HG02938 (cell line): ENCODE results near the gene VASN.
"Not testable (repeated sequence)": the region's sequence is repeated elsewhere in the genome, so short reads cannot be mapped to it uniquely, and the experiment has no call there.

Source experiments
- ATAC-seq: cut with Tn5 transposase; IDR thresholded peaks from one replicate; pipeline ENCODE4 v1.9.1; 2021; ENCODE audit warnings: mild to moderate bottlenecking, moderate library complexity; ENCODE audit not compliant: unreplicated experiment

VASN gene

DNA sequence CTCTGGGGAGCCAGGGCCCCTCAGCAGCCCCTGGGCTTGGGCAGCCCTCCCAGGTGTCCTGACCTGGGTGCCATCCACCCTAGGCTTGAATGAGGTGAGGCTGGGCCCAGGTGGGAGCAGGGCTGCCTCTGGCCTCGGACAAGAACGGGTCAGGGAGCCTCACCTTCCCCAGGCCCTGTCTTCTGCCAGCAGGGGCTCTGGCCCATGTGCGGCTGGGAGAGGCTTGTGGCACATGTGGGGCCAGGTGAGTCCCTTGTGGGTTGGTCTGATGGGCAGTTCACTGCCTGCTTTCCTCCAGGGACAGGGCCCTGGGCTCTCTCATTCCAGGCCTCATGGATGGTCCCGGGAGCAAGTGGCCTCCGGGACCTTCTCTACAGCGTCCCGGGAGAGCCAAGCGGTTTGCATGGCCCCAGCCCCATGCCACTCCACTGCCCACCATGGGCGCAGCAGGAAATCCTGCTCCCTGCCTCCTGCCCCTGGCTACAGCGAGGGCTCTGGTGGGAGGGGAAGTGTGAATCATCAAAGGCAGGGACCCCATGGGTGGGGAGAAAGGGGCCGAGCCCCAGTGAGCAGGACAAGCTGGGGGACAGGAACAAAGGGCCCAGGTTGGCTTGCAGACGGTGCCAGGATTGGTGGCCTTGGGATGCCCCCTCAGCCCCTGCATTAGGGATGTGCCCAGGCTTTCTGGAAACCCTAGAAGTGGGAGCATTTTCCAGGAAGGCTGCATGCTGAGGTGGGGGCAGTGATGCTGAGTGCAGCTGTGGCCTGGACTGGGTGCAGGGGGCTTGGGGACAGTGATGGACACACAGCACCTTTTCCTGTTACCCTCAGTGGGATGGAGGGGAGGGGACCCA lies 12.2 kb downstream of the VASN start:
- ATAC-seq, result no peak

DNA sequence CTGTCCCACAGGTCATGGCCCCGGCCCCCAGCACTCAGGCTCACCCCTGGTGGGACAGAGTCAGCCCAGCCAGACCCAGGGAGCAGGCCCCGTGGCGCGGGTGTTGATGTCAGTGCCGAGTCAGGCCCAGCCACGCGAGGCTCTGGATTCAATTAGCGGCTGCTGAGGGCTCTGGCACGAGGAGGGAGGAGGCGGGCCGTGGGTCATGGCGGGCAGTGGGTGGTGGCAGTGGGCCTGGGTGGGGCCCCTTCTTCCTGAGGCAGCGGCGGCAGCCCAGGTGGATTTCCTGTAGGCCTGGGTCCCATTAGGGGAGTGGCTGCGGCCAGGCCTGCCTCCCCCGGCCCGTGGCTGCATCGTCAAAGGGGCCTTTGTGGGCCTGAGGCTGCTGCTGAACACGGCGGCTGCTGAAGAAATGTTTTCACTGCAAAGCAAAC lies 12.9 kb downstream of the VASN start:
- ATAC-seq, result no peak

DNA sequence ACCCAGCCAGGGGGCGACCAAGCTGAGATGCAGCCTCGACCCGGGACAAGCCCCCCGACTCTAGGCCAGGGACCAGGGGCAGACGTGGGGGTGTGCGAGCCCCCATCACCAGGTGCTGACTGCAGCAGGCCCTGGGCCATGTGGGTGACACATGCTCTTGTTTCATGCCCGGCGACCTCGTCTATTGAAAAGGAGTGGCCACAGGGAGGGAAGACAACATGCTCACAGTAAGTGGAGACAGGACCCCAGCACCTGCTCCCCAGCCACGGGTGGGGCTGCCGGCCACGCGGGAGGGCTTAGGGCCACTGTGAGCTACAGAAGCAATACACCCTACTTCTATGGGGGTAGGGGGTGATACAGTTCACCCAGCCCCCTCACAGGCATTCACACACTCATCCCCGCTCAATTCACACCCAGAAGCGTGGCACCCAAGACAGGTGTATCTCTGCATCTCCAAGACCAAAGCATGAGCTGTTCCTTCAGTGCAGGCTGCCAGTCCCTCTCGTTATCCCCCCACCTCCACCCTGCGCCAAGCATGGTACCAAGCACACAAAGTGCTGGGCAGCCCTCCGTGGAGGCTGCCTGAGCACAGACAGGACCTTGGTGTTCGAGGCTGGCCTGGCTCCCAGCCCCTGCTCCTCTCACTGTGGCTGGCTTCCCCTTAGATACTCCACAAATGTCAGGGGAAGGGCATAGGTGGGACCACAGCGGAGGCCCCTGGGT lies 13.6 kb downstream of the VASN start:
- no peak for ATAC-seq

DNA sequence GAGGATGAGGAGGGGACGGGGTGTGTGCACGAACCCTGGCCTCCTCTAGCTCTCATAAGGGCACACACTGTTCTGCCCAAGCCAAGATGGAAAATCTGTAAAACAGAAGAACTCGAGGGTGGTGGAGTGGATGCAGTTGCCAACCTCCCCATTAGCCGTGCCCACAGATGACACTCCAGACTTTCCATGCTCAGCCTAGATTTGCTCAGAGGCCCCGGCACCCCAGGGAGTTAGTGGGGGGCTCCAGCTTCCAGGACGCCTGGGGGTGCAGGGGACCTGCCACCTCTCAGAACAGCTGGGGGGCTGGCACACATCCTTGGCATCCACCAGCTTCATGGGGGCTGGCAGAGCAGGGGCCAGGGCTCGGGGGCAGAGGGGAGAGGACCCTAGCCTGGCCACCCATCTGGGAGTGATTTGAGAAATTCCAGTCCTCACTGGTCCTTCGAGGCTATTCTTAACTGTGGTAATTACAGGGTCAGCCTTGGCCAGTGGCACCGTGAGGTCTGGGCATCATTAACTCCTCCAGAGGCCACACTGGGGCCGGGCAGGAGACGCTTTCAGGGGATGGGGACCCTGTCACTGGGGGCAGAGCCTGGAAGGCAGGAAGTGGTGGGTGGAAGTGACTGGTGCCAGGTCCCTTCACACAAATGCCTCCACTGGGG lies 14.3 kb downstream of the VASN start:
- ATAC-seq, result no peak

DNA sequence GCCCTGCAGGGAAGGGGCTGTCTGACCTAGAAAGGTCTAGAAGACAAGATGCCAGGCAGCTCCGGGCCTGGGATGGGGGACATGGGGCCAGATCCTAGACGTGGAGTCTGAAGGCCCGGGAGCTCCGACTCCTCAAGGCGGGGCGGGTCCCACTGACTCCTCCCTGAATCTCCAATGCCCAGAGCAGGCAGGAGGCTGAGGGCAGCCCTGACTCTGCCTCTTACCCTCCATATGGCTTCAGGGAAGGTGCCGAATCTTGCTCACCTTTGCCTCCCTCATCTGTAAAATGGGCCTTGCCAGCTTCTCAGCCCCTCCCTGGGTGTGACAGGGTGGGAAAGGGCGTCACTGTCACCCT lies 14.8 kb downstream of the VASN start:
- ATAC-seq, result no peak

DNA sequence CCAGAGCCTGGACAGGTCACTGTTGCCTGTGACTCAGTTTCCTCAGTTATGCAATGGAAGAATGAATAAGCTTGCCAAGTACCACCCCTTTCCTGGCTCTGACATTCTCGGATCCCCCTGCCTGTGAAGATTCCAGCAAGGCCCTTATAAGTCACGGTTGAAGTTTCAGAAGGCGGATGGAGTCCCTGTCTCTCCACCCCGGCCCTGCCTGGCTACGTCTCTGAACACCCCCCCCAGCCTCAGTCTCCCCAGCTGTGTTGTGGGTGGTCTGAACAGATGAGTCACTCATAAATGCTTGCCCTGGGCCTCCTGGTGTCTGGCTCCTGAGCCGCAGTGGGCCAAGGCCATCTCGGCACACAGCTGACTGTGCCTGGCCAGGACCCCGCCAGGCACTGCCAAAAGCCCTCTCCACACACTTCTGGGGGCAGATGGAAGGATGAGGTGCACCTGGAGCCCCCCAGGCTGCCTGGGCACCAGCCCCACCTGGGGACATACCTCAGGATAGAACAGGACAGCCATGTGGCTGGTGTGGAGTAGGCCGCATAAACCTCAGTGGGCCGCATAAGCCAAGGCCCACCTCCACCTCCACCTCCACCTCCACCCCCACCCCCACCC lies 15.4 kb downstream of the VASN start:
- no peak for ATAC-seq

DNA sequence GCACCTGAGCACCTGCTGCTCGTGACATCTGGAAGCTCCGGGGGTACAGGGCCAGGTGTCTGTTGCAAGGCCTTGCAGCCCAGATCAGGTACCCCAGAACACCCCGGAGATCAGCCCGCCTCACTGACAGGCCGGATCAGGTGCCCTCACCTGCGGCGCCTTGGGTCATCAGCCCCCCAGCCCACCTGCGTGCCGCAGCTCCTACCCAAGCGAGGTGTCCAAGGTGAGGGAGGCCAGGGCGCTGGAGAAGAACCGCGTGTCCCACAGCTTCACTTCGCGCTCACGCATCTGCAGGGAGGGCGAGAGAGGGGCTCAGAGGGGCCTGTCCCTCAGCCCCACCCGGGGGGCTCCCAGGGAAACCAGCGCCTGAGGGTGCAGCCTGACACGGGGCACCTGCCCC lies 16.1 kb downstream of the VASN start:
- ATAC-seq, result no peak

DNA sequence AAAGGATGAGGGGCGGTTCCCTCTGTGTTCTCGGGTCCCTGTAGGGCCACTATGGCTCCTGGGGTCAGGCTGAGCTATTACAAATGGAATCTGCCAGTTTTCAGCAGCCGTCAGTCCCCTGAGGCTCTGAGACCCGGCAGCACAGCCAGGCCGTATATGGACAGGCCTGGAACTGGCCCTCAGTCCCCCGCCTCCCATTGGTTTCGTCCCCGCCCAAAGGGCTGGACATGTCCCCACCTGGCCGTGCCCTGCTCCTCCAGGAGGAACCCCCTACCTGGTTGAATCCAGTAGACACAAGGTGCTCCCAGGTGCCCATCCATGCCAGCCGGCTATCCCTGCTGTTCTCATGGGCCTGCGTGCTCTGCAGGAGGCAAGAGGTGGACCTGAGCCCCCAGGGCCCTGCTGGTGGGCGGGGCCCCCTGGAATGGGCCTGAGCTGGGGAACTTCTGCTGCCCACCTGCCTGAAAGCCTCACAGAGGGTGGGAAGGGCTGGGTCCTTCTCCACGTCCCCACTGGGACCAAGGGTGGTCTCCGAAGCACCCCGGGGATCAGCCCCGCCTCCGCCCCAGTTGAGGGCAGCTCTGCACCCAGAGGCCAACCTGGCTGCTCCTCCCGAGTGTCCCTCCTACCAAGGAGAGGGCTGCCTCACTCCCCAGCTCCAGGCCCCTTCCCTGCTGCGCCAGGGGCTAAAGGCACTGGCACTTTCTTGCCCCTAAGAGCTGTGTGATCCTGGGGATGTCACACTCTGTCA lies 16.8 kb downstream of the VASN start:
- no peak for ATAC-seq

DNA sequence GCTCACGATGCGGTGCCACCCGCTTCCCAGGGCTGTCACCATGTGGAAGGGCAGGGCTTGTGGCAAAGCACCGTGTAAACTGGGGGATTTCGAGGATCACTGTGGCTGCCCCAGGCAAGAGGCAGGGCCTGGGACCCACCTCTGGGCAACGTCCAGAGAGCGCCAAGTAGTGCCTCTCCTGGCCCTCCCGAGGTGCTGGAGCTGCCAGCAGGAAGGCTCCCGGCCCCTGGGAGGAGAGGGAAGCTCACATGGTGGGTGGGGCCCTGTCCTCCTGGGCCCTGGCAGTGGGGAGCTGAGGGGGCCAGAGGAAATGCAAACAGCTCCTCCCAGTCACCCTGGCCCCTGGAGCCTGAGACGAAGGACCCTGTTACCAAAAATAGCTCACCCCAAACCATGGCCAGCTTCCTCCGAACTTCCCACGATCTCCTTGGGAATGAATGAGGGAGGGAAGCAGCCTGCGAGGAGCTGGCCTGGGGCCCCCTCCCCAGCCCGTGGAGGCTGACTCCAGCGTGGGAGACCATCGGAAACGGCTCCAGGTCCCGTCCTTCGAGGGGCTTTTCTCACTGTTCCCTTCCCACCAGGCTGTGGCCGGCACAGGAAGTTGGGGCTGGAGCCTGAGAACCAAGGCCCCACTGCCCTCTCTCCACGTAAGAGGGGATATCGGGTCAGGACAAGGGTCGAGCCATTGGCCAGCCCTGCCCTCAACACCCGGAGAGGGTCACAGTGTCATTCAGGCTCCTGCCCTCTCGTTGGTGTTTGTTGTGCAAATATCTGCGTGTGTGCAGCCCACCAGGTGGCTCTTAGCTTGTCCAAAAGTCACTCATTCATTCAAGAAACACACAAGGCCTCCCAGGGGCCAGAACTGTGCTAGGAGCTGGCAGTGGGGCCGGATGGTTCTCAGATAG lies 17.7 kb downstream of the VASN start:
- no peak for ATAC-seq

DNA sequence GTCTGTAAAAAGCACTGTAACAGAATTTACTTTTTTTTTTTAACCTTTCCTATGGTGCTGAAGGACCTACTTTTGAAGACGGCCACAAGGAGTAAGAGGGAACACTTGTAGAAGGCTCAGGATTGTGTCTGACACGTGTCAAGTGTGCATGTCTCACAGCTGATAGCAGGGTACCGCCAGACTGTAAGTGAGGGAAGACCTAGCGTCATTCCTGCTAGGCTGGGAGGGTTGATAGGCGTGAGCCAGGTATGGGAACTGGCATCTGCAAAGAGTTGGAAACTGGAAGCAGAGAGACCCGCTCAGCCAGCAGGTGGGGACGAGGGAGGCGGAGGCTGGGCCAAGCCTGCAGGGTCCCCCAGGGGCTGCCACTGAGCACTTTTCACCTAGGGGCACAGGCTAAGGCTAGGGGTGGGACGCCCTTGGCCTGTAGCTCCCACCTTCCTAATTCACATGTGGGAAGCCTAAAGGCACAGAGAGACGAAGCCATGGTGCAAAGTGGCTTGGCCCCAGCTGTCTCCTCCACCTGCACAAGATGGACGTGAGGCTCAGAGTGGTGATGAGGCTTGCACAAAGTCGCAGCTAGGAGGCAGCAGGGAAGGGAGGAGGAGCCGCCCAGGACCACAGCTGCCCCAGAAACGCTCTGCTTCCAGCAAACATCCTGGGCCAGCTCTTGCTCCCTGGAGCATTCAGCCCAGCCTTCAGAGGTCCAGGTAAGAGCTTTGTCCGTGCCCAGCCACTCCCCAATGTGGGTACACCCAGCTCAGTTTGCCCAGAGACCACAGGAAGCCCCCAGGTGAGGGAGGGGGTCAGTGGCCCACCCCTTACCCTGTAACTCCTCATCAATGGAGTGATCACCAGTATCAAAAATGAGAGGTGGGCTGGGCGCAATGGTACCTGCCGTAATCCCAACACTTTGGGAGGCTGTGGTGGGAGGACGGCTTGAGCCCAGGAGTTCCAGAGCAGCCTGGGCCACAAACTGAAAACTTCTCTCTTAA lies 18.9 kb downstream of the VASN start:
- ATAC-seq, result no peak

DNA sequence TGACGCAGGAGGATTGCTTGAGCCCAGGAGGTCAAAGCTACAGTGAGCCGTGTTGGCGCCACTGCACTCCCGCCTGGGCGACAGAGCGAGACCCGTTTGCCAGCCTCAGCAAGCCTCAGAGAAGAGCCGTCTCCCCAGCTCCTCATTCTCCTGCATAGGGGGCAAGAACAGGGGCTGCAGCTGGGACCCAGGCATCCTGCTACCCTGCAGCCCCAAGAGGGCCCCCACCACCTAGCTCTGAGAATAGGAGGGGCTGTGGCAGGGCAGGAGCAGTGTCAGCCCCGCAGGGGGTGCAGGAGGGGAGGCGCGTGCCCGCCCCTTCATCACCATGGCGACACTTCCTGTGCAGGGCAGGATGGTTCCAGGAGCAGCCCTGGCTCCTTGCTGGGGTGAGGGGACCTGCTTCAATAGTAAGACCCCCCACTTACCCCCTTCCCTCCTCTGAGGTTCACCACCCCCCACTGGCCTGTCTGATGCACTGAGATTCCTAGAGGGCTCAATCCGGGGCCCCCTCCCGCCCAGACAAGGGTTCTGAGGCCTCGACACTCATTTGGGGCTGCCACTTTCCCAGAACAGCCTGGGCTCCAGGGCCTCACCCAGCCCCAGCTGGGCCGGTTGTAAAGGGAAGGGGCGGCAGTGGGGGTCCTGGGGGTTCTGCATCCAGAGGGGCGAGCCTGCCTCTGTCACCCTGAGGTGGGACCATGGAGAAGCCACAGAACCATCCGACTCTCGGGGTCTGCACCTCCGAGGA lies 20.2 kb downstream of the VASN start:
- ATAC-seq, result no peak

DNA sequence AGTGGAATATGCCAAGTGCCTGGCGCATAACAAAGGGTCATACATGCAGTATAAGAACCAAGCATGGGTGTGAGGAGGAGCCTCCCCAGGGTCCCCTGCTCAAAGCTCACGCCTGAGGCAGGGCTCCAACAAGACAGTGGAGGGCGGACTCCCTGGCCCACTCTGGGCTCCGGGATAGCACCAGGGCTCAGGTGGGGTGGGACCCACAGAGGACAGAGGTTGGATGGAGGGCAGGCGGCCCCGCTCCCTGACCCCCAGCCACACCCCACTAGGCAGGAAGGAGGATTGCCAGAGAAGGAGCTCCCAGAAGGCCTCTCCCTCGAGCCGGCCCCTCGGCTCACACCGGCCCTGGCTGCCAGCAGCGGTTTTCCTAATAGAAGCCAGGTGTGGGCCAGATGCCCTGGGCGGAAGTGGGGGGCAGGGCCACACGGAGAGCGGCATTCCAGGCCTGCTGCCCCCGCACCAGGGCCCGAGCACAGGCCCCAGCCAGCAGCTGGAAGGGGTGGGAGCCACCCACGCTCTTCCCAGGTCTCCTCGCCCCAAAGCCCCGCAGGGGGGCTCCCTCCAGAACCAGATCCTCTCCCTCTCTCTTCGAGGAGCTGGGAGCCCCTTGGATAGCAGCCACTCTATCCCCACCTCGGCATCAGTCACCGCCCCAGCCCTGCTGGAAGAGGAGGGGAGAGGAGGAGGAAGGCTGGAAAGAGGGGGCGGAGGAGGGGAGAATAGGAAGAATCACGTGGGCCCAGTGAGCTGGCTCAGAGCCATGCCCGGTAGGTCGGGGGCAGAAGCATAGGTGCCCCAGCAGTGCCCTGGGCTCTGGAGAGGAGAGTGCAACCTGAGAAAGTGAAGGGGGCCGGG lies 21.0 kb downstream of the VASN start:
- no peak for ATAC-seq

DNA sequence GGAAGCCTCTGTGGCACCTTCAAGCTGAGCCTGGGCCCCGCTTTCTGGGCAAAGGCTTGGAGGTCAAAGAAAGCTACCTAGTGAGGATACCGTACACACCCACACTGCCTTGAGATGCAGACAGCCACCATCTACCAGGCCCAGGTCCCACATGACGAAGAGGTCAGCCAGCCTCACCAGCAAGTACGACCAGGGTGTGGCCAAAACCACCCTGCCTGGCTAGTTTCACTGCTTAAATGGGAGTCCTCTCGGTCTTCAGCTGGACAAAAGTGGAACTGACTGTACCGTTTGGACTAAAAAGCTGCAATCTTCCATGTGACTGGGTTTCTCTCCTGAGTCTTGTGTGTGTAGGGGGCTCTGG lies 21.6 kb downstream of the VASN start:
- ATAC-seq, result no peak

DNA sequence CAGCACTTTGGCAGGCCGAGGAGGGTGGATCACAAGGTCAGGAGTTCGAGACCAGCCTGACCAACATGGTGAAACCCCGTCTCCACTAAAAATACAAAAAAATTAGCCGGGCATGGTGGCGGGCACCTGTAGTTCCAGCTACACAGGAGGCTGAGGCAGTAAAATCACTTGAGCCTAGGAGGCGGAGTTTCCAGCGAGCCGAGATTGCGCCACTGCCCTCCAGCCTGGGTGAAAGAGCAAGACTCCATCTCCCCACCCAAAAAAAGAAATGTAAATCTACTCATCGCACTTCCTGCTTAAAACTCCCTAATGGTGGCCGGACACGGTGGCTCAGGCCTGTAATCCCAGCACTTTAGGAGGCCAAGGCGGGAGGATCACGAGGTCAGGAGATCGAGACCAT lies 22.2 kb downstream of the VASN start:
- not testable (repeated sequence) for ATAC-seq

DNA sequence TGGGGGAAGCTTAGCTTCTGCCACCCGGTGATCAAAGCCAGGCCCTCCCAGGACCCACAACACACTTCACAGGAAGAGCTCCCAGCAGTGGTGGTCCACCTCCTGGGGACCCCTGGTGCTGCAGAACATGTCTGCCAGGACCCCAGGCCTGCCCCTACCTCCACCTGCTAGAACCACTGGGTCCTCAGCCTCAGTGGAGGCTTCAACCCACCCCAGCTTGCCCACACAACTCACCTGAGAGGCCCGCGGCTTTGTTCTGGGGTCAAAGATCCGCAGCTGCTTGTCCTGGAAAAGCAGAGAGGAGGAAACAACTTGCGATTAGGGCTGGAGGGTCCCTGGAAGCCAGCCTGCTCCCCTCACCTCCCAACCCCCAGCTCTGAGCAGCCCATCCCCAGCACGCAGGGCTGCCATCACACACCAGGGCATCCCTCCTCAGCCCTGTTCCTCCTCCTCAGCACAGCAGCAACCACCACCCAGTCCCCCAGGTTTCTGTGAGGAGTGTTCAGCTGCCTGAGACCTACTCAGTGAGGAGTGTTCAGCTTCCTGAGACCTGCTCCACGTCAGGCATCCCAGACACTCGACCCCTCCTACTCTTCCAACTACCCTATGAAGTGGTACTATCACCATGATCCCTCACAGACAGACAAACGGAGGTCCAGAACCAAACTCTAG lies 23.5 kb downstream of the VASN start:
- no peak for ATAC-seq

DNA sequence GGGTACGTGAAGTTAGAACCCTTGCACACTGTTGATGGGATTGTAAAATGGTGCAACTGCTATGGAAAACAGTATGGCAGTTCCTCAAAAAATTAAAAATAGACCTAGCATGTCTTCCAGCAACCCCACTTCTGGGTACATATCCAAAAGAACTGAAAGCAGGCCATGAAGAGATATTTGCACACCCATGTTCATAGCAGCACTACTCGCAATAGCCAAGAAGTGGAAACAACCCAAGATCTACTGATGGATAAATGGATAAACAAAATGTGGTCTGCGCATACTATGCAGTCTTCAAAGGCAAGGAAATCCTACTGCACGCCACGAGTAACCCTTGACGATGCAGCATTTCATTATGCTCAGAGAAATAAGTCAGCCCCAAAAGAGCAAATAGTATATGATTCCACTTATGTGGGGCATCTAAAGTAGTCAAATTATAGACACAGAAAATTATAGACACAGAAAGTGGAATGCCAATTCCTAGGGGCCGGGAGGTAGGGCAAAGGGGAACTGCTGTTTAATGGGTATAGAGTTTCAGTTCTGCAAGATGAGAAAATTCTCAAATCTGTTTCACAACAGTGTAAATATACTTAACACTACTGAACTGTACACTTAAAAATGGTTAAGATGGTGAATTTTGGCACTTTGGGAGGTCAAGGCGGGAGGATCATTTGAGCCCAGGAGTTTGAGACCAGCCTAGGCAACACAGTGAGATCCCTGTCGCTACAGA lies 27.5 kb downstream of the VASN start:
- ATAC-seq, result no peak
